NCI-H2171 (cell line): ENCODE measurements around the gene PAQR4.

Experiments used
- DNase-seq: peaks from one replicate; lab custom pipeline; 2025; lab: John Stamatoyannopoulos, UW

Gene PAQR4

GRCh38 chr16:2980227-2981176 lies 11.4 kb downstream of the PAQR4 start, which contains the start of gene PKMYT1:
TSS of gene PKMYT1 (minus strand) at chr16:2980446. CDS start at chr16:2979657, 789 bp downstream.
- peak; percentile 88 for DNase-seq

- no peak for DNase-seq
Observed at GRCh38 chr16:2981177-2981898, 12.2 kb downstream of the PAQR4 start.

DNA sequence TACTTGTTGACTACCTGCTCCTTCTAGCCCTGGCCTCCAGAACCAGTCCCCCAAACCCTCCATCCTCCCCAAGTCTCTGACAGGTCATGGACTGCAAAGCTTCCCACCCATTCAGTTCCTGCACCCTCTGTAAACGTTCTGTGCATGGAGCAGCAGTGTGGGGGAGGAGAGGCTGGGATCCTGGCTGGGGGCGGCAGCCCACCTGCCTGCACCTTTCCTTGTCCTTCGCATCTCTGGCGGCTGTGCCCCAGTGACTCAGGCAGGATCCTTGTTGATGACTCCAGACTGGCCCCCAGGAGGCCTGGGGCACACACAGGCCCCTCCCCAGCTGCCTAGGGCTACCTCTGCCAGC lies 12.7 kb downstream of the PAQR4 start:
- DNase-seq: no peak

DNA sequence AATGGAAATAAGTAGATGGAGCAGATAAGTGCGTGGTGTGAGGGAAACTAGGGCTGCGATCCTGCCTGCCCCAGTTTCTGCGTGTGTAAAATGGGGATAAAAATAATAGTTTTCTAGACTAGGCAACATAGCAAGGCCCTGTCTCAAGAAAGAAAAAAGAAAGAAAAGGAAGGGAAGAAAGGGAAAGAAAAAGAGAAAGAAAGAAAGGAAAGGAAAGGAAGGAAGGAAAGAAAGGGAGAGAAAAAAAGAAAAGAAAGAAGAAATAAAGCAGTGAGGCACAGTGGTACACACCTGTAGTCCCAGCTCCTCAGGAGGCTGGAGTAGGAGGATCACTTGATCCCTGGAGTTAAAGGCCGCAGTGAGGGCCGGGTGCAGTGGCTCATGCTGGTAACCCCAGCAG lies 13.3 kb downstream of the PAQR4 start:
- no peak for DNase-seq

- peak; percentile 71 for DNase-seq
Observed at GRCh38 chr16:2983706-2984136, 14.6 kb downstream of the PAQR4 start.

GRCh38 chr16:2985462-2985861 lies 16.3 kb downstream of the PAQR4 start:
- DNase-seq: no peak

DNA sequence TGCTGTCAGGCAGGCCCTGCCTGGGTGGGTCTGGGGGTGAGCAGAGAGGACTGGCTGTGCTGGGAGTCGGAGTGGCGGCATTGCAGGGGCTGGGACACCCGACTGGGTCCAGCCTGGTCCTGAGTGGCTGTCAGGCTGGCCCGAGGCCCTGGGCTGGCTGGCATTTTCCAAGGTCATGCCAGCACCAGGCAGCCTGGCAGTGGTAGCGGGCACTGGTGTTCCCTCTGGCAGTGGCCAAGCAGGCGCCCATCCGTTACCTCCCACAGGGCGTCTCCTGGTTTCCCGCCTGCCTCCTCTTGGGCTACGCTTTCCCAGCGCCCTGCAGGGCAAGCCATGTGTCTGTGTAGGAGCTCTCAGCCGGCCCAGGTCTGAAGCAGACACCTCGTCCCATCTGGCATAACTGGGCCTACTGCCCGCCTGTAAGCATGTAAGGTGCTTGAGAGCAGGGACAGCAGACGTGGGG lies 16.8 kb downstream of the PAQR4 start:
- DNase-seq: peak; percentile 53

GRCh38 chr16:2986623-2987188 lies 17.6 kb downstream of the PAQR4 start:
- no peak for DNase-seq

GRCh38 chr16:2987286-2987685 lies 18.1 kb downstream of the PAQR4 start:
- no peak for DNase-seq

- peak; percentile 83 for DNase-seq
Observed at GRCh38 chr16:2987833-2988232, 18.7 kb downstream of the PAQR4 start.

- DNase-seq: no peak
Observed at GRCh38 chr16:2988590-2989099, 19.5 kb downstream of the PAQR4 start.

DNA sequence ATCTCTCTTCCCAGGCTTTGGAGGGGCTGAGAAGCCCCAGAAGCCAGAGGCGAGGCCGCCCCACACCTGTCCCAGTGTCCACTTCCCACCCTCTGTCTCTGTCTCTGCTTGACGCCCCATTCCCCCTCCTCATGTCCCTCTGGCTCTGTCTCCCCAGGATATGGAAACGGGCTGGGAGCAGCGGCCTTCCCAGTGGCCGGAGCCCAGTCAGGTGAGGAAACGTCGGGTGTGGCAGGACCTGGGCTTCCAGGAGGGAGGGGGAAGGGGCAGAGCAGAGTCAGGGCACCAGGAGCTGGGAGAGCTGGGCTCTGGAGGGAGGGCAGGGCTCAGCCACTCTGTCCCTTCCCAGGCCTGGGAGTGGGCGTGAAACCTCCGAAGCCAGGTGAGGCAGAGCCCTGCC lies 21.7 kb downstream of the PAQR4 start:
- DNase-seq: no peak

GRCh38 chr16:2991566-2992261 lies 22.6 kb downstream of the PAQR4 start:
- no peak for DNase-seq

DNA sequence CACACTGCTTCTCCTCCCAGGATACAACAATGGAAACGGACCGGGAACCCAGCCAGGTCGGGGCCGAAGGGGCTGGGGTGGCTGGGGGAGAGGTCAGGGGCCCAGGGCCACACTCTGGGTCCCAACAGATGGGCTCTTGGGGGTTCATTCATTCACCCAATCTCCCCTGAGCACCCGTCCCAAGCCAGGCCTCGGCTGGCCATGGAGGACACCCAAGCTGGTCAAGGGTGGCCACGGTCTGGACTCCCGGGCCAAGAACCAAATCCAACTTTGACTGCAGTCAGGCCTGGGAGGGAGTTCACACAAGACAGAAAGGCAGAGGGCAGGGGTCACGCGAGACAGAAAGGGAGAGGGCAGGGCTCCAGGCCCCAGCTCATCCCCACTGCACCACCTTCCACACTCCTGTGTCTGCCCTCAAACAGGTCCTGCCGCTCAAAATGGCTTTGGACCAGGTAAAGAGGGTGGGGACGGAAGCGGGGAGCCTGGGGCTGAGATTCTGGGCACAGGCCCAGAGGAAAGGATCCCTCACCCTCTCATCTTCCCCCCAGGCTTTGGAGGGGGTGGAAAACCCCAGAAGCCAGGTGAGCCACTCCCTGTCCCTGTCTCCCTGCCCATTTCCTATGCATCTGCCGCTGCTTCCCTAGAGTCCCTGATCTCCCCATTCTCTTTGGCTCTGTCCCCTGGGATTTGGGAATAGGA lies 23.4 kb downstream of the PAQR4 start:
- DNase-seq: no peak

DNA sequence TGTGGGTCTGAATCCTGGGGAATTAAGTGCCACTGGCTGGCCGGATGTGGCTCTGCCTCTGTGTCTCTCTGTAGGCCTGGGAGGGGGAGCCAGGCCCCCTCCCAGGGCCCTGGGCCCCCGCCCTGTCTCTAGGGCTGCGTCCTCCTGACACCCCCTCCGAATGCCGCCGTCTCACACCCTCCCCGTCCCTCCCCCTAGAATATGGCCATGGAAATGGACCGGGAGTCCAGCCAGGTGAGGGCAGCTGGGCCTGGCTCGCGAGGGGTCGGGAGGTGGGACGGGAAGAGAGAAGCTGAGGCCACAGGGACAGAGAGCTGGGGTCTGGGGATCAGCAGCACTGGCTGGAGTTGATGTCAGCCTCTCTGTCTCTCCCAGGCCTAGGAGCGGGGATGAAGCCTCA lies 27.1 kb downstream of the PAQR4 start:
- no peak for DNase-seq

DNA sequence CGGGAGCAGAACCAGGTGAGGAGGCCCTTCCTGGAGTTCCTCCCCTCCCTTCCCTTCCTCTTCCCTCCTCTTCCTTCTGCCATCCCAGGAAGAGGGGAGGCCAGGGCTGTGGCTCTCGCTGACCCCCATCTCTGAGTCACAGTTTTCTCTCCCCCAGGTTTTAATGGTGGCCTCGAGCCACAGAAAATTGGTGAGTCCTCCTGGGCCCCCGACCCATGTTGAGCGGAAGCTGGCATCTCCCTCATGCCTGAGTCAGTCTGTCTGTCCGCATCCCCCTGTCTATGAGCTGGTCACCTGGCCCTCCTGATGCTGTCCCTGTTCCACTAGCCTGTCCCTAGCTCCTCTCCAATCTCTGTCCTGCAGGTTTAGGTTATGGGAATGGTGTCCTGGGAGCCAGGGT lies 30.8 kb downstream of the PAQR4 start:
- no peak for DNase-seq

DNA sequence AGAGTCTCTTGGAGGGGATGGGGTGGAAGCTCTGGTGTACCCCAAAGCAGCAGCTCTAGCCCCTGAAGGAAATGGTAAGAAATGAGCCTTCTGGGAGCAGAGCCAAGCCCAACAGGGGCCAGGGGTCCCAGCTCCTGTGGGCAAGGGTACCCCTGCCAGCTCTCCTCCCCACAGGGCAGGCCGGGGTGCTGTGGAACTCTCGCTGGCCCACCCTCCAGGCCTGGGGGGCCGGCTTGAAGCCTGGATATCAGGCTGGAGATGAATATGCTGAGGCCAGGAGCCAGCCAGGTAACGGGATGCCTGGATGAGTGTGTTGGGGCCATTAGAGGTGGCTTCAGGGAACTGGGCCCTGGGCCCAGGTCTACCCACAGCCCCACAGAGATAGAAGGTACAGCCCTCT lies 31.4 kb downstream of the PAQR4 start:
- no peak for DNase-seq

- DNase-seq: no peak
Observed at GRCh38 chr16:3001316-3001715, 32.2 kb downstream of the PAQR4 start.

GRCh38 chr16:3003582-3004270 lies 34.6 kb downstream of the PAQR4 start:
- DNase-seq: peak; percentile 98

GRCh38 chr16:3004319-3004718 lies 35.2 kb downstream of the PAQR4 start:
- no peak for DNase-seq
